C1 segment of cervical spinal cord (tissue), 14 donors: ENCODE results near the gene IL31.
A peak's percentile ranks its signal among the peaks of the same experiment; 100 is the strongest.
"Not testable (repeated sequence)": the region's sequence is repeated elsewhere in the genome, so short reads cannot be mapped to it uniquely, and the experiment has no call there.

Experiments used
- DNase-seq, 14 donors: peaks; one replicate each; lab custom pipeline; 2025; lab: John Stamatoyannopoulos, UW

Gene IL31

GRCh38 chr12:122174155-122174845, at the start of gene IL31:
TSS of gene IL31 (minus strand) at chr12:122174221. CDS start at chr12:122174172, 49 bp downstream.
- no peak for DNase-seq

DNA sequence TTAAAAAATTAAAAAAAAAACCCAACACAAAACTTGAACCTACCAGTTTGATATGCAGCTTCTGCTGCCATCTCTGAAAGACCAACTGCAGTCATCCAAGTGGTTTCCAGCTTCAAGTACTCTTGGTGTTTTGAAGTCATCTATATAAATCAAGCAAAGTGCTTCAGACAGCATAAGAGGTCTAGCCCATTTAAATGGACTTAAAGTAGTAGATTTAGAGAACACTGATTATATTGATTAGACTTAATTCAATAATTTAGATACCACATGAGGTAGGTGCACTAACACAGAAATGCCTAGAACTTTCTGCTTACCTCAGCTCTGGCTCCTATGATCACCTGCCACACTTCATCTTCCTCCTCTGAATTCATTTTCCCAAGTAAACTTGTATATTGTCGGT, 42.4 kb upstream of the IL31 start:
- no peak for DNase-seq

GRCh38 chr12:122215771-122216170, 41.8 kb upstream of the IL31 start:
- DNase-seq = no peak

- peak in 1 of 14 donors; percentile 35 for DNase-seq
Measured at GRCh38 chr12:122208073-122208820, 34.2 kb upstream of the IL31 start.

DNA sequence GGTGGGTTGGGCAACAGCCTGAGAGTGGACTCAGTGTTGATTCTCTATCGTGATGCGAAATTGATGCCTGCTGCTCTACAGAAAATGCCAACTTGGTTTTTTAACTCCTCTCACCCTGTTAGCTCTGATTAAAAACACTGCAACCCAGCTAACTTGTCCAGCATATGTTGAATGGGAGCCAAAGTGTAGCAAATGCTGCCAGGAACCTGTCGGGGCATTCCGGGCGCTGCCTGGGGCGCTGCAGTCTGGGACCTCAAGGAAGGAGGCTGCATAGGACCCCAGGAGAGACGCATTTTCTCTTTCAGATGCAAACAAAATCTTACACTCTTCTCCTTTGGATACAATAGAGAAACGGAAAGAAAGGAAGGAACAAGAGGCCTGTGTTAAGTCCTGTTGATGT, 33.4 kb upstream of the IL31 start:
- DNase-seq = no peak

DNA sequence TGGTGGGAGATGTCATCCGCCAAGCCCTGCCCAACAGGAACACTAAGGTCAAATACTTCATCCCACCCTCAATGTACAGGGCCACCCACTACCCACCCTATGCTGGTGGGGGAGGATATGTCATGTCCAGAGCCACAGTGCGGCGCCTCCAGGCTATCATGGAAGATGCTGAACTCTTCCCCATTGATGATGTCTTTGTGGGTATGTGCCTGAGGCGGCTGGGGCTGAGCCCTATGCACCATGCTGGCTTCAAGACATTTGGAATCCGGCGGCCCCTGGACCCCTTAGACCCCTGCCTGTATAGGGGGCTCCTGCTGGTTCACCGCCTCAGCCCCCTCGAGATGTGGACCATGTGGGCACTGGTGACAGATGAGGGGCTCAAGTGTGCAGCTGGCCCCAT, 33.0 kb upstream of the IL31 start:
- no peak for DNase-seq

- DNase-seq = no peak
Measured at GRCh38 chr12:122206111-122206881, 32.3 kb upstream of the IL31 start.

GRCh38 chr12:122205053-122205925, 31.3 kb upstream of the IL31 start:
- DNase-seq = peak in 1 of 14 donors; percentile 35

DNA sequence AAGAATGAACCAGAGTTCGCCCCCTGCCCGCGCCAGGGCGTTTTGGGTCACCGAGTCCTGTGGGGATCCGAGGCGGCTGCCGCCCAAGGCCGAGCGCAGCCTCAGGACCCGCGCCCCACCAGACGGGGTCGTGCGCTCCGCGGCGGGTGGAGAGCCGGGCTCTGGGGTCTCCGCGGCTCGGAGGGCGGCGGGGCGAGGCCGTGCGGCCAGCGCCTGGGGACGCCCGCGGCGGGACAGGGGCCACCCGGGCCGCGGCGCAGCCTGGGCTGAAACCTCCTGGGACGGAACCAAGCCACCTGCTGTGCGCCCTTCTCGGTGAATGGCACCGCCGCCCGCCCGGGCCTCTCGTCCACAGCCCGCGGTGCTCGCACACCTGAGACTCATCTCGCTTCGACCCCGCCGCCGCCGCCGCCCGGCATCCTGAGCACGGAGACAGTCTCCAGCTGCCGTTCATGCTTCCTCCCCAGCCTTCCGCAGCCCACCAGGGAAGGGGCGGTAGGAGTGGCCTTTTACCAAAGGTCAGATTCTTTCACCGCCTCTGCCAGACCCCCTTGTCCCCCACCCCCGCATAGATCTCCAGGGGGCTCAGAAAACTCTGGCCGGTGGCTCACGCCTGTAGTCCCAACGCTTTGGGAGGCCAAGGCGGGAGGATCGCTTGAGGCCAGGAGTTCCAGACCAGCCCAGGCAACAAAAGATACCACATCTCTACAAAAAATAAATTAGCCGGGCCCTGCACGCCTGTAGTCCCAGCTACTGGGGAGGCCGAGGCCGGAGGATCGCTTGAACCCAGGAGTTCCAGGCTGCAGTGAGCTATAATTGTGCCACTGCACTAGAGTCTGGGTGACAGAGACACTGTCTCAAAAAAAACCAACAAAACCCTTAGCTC, 30.4 kb upstream of the IL31 start:
- peak in 1 of 14 donors; percentile 13 for DNase-seq

GRCh38 chr12:122203301-122204166, 29.5 kb upstream of the IL31 start, which contains the start of gene B3GNT4:
TSS of gene B3GNT4 (plus strand) at chr12:122203709. CDS start at chr12:122204619, 910 bp downstream.
- peak in 2 of 14 donors; percentile 31 to 82 for DNase-seq

- DNase-seq = not testable (repeated sequence)
Measured at GRCh38 chr12:122202811-122203210, 28.8 kb upstream of the IL31 start.

DNA sequence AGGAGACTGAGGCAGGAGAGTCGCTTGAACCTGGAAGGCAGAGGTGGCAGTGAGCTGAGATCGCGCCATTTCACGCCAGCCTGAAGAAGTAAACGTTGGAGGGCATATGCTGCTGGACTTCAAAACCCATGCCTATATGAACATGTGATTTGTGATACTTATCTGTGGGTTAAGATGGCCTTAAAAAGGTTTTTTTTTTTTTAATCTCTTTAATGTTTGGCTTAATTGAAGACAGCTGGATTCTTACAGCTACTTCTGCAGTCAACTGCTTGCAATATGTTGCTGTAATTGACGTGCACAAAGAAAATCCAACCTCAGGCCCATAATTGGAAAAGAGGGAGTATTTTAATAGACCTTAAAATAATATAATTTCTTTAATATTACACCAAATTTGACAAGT, 28.0 kb upstream of the IL31 start:
- DNase-seq = no peak

DNA sequence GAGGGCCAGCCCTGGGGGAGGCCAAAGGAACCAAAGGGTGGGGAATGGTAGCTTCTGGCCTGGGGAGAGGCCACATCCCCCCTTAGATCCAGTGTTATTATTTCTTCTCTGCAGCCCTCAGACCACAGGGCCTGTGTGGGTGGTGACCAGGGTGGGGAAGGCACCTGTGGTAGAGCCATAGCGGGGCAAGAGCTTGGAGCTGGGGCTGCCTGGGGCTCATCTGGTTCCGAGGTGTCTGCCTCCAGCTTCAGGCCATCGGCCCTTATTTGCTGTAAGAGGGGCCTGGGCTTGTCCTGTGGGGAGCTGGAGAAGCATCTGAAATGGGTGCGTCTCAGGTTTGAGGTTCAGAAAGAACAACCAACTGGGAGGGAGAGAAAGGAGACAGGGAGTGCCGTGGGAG, 27.4 kb upstream of the IL31 start:
- DNase-seq = no peak

DNA sequence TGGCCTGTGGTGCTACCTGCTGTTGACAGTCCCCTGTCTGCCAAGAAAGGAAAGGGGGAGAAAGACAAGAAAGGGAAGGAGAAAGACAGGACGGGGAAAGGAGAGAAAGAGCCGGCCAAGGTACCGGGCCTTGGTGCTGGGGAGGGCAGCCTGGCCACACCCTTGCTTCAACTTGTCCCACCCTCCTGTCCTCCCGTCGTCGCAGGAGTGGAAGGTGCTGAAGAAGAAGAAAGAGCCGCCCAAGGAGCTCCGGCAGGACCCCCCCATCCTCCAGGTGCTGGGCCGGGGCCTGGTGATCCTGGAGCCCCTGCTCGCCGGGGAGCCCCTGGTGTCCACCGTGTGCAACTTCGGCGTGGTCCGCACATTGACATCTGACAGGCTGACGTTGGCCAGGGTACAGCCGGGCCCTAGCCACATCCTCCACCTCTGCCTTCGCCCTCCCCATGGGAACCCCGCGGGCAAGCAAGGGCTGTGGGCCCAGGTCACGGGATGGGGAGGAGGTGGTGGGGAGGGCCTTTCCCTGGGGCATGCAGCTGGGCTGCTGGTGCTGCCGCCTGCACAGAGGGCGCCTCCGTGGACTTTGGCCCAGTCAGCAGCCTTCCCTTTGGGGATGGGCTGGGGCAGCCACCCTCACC, 26.6 kb upstream of the IL31 start:
- no peak for DNase-seq

DNA sequence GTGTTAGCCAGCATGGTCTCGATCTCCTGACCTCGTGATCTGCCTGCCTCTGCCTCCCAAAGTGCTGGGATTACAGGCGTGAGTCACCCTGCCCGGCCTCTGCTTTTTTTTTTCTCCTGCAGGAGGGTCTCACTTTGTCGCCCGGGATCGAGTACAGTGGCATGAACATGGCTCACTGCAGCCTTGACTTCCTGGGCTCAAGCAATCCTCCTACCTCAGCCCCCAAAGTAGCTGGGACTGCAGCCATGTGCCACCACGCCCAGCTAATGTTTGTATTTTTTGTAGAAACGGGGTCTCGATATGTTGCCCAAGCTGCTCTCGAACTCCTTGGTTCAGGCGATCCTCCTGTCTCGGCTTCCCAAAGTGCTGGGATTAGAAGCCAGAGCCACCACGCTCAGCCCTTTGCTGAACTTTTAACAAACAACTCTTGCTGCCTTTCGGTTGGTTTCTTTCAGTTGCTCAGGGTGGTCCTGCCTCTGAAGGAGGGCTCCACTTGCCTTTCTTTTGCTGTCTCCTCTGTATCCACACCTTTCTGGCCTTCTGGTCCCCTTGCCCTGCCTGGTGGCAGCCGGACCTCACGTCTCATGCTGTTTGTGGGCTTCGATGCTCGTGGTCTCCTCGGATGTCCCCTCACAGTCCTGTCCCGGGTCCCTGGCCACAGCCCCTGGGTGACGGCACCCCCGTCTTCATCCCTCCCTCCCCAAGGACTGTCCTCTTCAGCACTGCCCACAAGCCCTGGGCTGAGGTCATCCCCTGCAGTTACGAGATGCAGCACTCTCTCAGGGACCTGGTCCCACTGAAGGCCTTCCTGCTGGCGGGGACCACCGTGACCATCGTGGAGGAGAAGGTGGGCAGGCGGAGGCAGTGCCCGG, 25.7 kb upstream of the IL31 start:
- DNase-seq = no peak

GRCh38 chr12:122197612-122197966, 23.6 kb upstream of the IL31 start:
- DNase-seq = no peak

- DNase-seq = no peak
Measured at GRCh38 chr12:122195405-122195804, 21.4 kb upstream of the IL31 start.

- no peak for DNase-seq
Measured at GRCh38 chr12:122194804-122195203, 20.8 kb upstream of the IL31 start.
